Measurements from ENCODE around the gene METRN.

DNA sequence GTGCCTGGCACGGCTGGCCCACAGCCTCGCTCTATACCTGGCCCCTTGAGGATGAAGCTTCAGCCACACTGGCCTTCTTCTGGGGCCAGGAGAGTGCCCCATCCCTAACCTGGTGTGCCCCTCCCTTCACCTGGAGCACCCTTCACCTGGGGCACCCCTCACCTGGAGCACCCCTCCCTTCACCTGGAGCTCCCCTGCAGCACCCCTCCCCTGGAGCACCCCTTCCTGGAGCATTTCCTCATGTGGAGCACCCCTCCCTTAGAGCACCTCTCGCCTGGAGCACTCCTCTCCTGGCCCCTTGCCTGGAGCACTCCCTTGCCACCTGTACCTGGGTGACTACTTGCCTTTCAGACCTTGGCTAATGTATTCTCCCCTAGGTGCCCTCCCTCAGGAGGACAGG, 6.9 kb upstream of the METRN start:
- TF ChIP-seq GATA2 (IDR thresholded peaks at IDR 0.05; ENCODE audit: low read depth, low read length) (no peak), GATA3 (IDR thresholded peaks at IDR 0.05; ENCODE audit: low read depth, low read length) (no peak)

All from SH-SY5Y (cell line).